ENCODE measurements around the gene ICA1L.
"Not testable (repeated sequence)": the region's sequence is repeated elsewhere in the genome, so short reads cannot be mapped to it uniquely, and the experiment has no call there.

DNA sequence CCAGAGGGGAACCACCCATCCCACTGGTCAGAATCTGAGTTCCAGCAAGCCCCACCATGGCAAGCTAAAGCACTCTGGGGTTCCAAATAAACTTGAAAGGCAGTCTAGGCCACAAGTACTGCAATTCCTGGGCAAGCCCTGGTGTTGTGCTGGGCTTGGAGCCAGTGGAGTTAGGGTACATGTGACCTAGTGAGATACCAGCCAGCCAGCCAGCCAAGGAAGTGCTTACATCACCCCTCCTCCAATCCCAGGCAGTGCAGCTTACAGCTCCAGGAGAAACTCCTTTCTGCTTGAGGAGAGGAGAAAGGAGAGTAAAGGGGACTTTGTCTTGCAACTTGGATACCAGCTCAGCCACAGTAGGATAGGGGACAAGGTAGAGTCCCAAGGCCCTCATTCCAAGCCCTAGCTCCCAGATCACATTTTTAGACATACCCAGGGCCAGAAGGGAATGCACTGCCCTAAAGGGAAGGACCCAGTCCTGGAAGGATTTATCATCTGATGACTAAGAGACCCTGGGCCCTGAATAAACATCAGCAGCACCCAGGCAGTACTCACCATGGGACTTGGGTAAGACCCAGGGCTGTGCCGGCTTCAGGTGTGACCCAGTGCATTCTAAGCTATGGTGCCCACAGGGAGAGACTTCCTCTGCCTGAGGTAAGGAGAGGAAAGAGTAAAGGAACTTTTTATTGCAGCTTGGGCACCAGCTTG, 64.0 kb downstream of the ICA1L start:
- TF ChIP-seq EZH2 (conservative IDR thresholded peaks at IDR 0.05; ENCODE audit: low read depth, low read length); ZNF720 (CRISPR knock-in tag; IDR thresholded peaks at IDR 0.05); RAD51 (IDR thresholded peaks at IDR 0.05; ENCODE audit: borderline replicate concordance); ZNF7 (CRISPR knock-in tag; IDR thresholded peaks at IDR 0.05); ZFP41 (CRISPR knock-in tag; IDR thresholded peaks at IDR 0.05; ENCODE audit: borderline replicate concordance); POLR2AphosphoS5 (IDR thresholded peaks at IDR 0.05; ENCODE audit: low read depth, low read length): not testable (repeated sequence)

Data from HepG2 (cell line).